GM19193 (cell line): ENCODE data around the gene CCDC171.

Source experiments
- POLR2A ChIP-seq: IDR thresholded peaks from 4 replicates; pipeline ENCODE4 v1.6.1; 2011; ENCODE audit not compliant: insufficient read depth, insufficient read length; ENCODE audit errors: extremely low read depth

Gene CCDC171

DNA sequence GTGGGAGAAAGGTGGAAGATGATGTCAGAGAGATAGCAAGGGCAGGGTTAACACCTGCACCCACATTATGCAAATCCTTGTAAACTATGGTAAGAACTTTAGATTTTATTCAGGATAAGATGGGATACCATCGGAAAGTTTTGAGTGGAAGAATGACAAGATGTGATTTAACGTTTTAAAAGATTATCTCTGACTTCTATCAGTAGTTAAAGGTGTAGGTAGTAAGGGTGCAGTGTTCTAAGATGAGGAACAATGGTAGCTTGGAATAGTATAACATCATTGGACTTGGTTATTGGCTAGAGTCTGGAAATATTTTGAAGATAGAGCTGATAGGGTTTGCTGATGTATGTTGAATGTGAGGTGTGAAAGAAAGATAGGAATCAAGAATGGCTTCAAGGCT lies 211.3 kb downstream of the CCDC171 start:
- TF ChIP-seq POLR2A = no peak

DNA sequence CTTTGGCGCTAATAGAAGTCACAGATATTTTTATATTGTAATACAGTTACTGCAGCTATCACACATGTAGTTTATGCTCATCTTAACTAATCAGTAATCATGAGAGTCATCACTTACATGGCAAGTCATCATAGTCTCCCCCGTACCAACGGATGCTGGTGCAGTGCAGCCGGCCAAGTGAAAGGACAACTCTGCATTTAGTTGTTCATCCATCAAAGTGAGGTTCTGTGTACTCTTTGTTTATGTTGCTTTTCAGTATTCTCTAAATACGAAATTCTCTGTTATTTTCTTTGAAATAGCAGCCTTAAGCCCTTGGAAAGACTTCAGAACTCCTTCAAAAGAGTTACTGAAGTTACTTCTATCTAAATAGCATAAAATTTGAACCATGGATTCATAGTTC lies 216.7 kb downstream of the CCDC171 start:
- no peak for TF ChIP-seq POLR2A

DNA sequence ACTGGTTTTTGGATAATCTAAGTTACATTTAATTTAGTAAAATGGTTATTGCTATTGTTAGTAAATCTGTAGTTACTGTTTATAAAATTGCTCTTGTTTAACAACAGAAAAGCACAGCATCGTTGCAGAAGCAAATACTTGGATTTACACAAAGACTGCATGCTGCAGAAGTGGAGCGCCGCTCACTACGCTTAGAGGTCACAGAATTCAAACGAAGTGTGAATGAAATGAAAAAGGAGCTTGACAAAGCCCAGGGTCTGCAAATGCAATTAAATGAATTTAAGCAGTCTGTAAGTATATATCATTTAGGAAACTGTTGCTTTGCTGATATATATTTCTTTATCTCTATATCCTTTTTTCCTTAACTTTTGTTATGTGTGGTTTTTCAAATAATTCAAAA lies 226.0 kb downstream of the CCDC171 start:
- TF ChIP-seq POLR2A = no peak

DNA sequence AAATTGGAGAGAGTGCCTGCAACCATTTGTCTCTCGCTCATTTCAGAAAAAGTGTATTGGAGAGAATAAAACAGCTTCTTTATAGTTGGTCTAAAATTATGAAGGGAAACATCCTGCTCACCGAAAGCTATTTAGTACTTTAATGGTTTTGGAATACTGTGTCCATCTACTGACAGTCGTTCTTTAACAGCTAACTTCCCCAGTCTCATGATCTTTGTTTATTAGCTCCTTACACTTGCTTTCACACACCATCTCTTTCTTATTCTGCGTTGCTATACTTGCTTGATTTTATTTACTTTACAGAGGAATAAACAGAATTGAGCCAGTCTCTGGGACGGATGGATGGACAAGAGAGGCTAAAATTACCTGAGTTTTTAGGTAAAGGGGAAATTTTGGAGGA lies 229.3 kb downstream of the CCDC171 start:
- TF ChIP-seq POLR2A = no peak

DNA sequence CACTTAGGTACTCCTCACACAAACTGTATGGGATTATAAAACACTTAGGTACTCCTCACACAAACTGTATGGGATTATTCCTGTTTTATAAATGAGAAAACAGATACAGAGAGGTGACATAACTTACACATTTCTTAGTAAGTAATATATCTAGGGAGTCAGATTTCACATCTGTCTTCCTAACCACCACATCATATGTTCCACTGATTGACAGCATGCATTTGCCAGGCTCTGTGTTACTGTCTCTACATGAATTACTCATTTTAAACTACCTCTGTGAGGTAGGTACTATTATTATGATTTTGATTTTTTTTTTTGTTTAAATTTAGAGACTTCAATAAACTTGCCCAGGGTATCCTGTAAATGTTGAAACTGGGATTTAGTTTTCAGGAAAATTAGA lies 232.7 kb downstream of the CCDC171 start:
- no peak for TF ChIP-seq POLR2A

DNA sequence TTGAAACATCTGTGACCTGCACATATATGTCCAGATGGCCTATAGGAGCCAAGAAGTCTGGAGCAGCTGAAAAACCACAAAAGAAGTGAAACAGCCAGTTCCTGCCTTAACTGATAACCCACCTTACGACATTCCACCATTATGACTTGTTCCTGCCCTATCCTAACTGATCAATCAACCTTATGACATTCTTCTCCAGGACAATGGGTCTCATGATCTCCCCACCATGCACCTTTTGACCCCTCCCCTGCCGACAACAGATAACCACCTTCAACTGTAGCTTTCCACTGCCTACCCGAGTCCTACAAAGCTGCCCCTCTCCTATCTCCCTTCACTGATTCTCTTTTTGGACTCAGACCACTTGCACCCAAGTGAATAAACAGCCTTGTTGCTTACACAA lies 233.8 kb downstream of the CCDC171 start:
- TF ChIP-seq POLR2A = no peak

DNA sequence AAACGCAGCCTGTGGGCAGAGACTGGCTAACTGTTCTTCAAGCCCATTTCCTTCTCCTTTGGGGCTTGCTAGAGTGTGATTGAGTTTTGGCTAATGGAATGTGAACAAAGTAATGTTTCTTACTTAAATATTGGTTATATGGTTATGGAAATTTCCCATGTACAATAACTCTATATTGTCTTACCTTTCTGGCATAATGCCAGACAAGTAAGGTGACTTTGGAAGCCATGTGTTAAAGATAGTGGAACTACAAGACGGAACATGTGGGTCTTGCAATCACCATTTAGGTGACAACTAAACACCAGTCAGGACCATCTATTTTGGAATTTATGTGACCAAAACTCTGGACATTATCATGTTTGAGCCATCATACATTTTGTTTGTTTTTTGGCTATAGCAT lies 260.2 kb downstream of the CCDC171 start:
- TF ChIP-seq POLR2A = no peak

DNA sequence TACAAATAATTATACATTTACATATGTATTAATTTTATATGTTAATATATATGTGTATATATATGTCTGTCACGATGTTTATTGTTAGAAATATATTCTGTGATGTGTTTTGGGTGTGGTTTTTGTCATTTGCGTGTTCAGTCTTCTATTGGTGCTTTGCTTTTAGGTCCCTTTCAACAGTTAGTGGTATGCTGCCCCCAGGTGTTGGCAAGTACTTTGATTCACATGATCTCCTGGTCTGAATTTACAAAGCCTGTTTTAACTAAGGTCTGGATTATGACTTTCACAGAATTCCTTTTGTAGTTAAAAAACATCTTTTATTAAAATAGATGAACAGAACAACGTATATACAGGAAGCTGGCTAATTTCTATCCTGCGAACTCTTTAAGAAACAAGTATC lies 271.5 kb downstream of the CCDC171 start:
- no peak for TF ChIP-seq POLR2A

DNA sequence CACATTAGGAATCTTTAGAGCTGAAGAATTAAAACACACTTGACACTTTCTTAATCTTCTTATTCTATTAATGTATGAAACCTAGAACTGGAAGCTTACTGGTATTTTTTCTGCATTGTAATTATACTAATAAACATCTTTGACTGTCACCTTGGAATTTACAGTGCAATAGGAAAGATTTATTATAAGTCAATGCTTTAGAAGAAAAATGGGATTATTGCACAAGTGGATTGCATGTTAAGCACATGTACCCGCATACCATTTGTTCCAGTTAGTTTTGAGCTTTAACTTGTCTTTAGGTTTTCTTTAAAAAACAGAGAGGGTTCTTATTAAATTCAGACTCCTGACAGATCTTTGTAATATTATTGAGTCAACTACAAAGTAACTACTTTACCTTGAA lies 278.5 kb downstream of the CCDC171 start:
- TF ChIP-seq POLR2A = no peak

DNA sequence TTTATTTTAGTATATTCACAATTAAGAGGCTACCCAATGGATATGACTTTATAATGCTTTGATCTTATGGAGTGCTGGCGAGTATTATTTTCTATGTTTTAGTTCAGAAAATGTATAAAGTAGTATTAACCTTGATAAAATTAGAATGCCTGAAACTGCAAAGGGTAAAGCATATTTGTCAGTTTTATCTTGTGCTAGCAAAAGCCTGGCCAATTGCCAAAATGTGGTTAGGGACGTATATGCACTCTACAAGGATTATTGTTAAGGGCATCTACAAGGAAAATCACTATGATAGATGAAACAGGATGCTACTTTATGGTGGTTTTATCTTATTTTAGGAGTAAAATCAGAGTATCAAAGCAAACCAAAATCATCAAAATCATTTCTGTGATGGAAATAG lies 281.7 kb downstream of the CCDC171 start:
- no peak for TF ChIP-seq POLR2A

DNA sequence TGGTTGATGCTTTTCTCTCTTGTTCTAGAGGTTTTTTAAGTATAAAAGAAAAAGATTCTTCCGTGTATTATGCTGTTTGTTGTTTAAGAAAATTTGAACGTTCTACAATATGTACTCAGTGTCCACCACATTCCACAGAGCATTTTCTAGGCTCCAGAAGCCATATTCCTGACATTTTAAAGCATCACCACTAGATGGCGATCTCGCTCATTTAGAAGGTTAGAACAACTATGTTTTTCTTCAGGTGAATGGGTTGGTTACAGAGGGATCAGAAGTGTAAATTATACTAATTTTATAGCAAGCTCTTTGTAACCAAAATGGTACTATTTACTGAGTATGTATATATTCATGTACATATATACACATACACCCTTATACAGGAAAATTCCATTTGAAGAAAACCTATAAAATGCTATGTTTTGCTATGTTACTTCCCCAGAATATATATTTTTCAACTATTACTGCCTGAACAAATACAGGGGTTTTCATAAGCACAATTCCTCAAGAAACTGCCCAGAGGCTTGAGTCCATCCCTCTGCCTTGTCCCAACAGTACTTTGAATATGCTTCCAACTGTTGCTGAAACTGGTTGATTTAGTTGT lies 284.3 kb downstream of the CCDC171 start:
- TF ChIP-seq POLR2A = no peak

DNA sequence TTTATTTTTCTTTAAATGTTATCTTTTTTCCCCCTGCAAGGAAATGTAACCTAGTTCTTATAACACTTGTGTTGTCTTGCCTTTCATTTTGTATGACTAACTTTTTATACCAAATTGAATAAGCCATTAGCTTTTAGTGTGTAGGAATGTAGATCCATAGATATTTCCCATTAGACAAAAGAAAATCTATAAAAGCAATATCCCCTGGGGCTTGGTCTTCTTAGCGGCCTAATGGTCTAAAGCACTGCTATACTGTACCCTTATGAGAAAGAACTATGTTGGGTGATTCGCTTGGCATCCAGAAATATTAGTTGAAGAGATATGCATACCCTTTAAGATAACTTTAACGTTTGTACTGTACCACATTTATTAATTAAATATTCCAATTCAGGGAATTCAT lies 289.2 kb downstream of the CCDC171 start:
- no peak for TF ChIP-seq POLR2A

DNA sequence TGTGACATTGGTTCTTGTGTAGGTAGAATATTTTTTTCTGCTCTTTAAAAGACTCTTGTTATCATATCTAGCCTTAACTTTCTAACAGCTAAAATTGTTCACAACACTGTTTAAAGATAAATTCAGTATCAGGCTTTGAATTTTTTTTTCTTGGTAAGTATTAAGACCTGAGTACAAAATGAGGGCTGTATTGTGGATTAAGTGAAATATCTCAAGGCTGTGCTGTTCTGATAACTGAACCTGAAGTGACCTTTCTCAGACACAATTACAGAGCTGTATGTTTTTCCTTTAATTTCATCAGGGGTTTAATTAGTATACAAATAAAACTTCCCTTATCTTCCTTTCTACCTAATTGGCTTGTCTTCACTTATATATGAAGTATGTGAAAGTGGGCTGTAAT lies 290.5 kb downstream of the CCDC171 start:
- TF ChIP-seq POLR2A = no peak

DNA sequence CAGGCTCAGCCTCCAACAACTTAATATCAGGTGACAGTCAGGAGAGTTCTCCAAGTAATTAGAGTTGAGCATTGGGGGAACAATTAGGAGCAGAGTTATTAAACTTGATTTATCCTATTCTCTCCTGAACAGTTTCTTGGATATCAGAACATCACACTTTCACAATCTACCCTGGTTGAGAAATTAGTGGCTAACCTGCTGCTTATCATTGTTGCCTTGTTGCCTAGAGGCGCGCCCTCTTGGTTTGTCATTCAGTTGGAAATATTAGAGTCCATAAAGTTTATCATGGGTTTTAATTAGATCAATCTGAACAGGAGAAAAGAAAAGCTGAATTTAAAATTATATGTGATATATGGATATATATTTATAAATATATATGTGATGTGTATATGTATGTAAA lies 291.1 kb downstream of the CCDC171 start:
- no peak for TF ChIP-seq POLR2A

DNA sequence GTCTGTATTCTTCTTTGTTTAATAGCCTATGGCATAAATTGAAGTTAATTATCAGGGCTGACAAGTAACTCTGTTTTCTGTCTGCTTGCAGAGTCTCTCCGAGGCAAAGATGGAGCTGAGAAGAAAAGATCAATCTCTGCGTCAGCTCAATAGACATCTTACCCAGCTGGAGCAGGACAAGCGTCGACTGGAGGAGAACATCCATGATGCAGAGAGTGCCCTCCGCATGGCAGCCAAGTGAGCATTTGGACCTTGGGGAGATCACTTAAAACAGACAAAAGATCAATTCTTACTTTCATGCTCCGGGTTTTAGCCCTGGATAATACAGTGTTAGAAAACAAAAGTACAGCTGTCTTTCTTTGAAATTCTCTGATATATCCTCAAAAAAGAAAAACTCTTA lies 293.8 kb downstream of the CCDC171 start:
- no peak for TF ChIP-seq POLR2A

DNA sequence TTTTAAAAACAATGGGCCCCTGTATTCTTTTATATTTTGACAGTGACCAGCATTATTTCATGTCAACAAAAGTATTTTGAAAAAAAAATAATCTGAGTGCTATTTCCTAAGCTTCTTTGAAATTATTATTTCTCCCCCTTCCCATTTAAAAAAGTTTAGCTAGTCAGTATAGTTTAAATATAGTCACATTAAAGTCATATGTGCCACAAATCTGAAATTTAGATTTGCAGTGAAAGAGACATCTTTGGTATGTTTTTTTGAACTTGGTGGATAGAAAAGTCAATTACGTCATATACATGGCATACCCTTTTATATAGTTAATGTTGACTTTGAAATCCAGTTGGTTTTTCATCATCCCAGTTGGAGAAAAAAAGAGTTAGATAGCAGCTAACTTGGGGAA lies 297.0 kb downstream of the CCDC171 start:
- no peak for TF ChIP-seq POLR2A

DNA sequence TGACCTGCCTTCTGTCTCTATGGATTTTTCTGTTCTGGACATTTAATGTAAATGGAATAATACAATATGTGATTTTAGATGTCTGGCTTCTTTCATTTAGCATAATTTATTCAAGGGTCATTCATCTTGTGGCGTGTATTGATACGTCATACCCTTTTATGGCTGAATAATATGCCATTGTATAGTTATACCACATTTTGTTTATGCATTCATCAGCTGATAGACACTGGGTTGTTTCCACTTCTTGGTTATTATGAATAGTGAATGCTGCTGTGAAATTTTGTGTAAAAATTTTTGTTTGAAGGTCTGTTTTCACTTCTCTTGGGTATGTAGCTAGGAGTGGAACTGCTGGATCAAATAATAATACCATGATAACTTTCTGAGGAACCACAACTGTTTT lies 298.9 kb downstream of the CCDC171 start:
- TF ChIP-seq POLR2A = no peak

DNA sequence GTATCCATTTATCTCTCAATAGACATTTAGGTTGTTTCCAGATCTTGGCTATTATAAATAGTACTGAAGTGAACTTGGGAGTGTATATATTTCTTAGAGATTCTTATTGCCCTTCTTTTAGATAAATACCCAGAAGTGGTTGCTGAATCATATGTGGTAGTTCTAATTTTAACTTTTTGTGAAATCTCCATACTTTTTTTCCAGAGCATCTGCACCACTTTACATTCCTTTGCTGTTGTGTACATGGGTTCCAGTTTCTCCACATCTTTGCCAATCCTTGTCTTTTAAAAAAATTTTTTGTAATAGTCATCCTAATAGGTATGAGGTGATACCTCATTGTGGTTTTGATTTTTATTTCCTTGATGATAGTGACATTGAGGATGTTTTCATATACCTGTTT lies 303.7 kb downstream of the CCDC171 start:
- no peak for TF ChIP-seq POLR2A

DNA sequence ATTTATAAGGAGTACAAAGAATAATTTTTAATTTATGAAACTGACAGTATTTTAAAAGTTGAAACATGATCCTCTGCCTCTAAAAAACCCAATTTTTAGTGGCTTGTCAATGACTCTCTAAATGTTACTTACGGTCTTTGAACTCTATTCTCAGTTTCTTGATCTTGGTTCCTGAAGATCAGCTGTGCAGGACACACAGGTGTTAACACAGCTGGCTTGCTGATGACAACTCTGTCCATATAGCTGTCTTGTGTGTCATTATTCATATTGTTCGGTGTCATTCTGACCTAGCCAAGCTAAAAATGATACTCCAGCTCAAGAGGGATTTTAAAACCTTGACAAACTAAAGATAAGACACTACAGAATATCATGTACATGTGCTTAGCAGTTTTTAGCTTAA lies 314.5 kb downstream of the CCDC171 start:
- TF ChIP-seq POLR2A = no peak

DNA sequence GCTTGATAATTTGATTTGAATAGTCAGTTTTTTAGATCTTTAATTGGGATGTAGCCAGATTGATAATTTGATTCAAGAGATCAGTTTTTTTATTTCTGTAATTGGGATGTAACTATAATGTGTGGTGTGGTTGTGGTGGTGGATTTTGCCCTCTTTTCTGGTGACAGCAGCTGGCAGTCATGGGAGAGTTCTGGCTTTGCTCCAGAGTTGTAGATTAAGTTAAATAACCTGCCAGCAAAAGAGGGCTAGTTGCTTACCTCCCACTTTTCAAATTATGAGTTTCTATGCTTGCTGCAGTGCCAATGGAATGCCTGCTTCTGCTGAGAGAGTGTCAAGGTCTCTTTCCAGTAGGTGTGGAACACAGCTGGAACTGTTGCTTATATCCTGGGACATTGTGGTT lies 315.1 kb downstream of the CCDC171 start:
- no peak for TF ChIP-seq POLR2A
